Measurements from ENCODE around the gene SBK3.
"Not testable (repeated sequence)": the region's sequence is repeated elsewhere in the genome, so short reads cannot be mapped to it uniquely, and the experiment has no call there.

The SBK3 gene

DNA sequence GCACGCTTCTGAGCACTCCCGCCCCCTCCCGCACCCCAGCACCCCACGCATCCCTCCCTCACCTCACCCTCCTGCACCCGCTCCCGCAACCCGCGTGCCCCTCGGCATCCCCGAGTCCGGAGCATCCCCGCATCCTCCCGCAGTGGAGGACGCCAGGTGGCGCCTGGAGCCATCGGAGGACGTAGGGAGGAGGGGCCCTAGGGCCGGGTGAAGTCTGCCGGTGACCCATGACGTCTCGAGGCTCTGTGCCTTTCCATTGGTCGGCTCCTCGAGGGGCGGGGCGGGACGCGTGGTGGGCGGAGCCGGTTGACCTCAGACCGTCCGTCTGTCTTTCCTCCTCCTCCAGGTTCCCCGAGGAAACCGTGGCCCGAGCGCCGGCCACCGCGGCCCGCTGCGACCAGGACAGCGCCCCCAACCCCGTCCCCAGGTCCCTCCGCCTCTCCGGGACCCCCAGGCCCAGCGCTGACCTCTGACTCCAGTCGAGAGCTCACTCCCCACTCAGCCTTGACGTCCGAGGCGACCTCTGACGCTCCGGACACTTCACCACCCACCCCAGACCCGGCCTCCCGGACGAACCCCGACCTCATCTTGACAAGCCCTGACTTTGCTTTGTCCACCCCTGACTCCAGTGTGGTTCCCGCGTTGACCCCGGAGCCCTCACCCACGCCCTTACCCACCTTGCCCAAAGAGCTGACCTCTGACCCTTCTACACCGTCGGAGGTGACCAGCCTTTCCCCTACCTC, 28.3 kb downstream of the SBK3 start:
- DNase-seq (ENCODE audit: low spot score) = peak; percentile 99

DNA sequence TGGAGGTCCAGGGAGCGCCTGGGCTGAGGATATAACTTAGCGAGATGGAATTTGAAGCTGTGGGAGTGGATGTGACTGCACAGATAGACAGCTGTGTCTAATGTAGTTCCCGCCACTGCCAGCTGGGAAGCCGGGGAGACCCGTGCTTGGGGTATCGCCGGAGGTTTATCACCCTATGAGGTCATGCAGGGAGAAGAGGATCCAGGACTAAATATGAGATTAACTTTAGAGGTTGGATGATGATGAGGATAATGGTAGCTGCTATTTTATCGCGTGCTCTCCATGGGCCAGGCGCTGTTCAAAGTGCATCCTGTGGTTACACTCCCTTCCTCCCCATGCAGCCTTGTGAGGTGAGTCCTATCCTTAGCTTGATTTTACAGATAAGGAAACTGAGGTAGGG, 37.2 kb downstream of the SBK3 start:
- DNase-seq (ENCODE audit: low spot score) = no peak

DNA sequence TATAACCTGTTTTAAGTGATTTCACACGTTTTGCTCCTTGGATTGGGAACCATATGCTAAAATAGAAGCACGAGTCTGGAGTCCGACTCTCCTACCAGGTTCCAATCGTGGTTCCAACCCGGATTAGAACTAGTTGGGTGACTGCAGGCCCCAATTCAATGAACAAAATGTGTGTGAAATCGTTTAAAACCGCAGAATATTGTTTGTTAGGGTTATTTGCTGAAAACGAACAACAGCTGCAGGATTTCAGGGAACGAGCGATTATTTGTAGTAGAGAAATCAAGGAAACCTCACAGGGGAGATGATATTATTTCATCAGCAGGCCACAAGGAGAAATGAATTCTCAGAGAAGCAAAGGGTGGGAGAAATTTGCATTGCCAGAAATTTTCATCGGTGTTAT, 40.4 kb downstream of the SBK3 start:
- DNase-seq (ENCODE audit: low spot score) = no peak

DNA sequence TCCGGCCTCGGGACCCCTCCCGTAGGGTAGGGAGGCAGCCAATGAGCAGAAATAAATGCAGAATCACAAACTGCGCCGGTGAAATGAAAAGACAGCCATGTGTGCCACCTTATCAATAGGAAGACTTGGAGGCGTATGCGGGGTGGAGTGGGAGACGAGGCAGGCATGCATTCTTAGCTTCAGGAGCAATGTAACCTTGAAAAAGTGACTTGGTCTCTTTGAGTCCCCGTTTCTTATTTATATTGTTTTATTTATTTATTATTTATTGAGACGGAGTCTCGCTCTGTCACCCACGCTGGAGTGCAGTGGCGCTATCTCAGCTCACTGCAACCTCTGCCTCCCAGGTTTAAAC, 41.1 kb downstream of the SBK3 start:
- no peak for DNase-seq (ENCODE audit: low spot score)

DNA sequence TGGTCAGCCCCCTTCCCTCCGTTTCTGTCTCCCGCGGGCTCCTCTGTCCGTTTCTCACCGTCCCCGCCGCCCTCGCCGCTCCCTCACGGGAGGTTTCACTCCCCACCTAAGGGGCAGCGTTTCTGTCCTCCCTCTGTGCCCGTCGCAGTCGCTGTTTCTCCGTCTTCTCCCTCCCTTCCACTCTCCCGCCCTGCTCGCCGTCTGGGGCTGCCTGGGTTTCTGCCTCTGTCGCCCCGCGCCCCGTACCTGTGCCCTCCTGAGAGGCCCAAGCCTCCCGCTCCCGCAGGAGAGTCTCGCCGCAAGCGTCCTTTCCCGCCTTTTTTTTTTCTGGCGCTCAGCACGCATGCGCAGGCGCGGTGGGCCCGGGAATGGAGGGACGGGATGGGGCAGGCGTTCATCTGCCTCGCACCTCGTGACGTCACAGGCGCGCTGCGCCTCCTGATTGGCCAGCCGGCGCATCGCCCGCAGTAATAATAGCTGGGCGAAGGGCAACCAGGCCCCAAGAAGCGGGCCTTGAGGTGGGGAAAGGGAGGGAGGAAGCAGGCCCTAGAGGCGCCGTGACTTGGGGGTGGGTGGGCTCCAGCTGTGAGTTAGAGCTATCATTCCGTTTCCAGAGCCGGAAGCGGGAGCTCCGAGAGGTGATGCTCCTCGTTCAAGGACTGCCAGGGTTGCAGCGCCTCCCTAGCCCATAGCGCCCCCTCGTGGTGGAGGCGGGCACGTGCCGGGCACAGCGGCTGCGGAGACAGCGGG, 41.7 kb downstream of the SBK3 start:
- DNase-seq (ENCODE audit: low spot score) = peak; percentile 99

DNA sequence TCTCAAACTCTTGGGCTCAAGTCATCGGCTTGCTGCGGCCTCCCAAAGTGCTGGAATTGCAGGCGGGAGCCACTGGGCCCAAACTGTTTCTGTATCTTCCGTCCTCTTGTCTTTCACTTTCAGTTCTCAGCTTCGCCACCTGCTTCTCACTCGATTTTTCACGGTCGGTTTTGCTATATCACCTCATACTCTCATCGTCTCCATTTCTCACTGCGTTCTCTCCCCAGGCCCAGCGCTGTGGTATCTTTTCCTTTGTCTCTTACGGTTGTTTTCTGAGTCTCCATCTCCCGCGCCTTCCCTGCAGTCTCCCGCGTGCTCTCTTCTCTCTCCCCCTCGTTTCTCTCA, 42.2 kb downstream of the SBK3 start:
- DNase-seq (ENCODE audit: low spot score) = no peak

DNA sequence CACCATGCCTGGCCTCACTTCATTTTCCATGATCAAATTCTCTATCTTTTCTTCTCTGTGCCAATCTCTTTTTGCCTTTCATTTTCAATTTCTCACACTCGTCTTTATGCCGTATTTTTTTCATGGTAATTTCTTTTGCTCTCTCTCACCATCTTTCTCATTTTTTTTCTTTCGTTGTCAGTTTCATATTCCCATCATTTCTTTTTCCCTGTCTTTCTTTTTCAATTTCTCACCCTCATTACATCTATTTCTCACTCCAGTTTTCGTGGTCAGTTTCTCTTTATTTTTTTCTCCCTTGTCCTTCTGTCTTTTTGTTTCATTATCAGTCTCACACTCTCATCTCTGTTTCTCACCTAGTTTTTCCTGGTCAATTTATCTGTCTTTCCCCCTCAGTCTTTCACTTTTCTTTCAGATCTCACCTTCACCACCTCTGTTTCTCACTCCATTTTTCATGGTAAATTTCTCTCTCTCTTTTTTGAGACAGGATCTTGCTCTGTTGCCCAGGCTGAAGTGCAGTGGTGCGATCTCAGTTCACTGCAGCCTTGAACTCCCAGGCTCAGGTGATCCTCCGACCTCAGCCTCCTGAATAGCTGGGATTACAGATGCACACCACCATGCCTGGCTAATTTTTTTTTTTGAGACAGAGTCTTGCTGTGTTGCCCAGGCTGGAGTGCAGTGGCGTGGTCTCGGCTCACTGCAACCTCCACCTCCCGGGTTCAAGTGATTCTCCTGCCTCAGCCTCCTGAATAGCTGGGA, 43.0 kb downstream of the SBK3 start:
- DNase-seq (ENCODE audit: low spot score) = no peak

DNA sequence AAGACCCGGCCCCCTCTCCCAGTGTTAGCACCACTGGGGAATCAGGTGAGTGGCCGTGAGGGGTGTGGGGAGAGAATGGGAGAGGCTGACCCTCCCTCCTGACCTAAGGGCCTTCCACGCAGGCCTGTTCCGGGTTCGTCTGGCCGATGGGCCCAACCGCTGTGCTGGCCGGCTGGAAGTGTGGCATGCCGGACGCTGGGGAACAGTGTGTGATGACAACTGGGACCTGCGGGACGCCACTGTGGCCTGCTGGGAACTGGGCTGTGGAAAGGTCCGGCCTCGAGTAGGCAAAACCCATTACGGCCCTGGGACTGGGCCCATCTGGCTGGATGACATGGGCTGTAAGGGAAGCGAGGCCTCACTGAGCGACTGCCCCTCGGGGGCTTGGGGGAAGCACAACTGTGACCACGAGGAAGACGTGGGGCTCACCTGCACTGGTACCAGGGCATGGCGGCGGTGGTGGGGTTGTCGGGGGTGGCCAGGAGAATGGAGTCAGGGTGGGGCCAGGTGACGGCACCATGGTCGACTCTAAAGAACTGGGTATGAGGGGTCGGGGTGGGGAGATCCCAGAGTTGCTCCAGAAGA, 44.9 kb downstream of the SBK3 start:
- DNase-seq (ENCODE audit: low spot score) = no peak

DNA sequence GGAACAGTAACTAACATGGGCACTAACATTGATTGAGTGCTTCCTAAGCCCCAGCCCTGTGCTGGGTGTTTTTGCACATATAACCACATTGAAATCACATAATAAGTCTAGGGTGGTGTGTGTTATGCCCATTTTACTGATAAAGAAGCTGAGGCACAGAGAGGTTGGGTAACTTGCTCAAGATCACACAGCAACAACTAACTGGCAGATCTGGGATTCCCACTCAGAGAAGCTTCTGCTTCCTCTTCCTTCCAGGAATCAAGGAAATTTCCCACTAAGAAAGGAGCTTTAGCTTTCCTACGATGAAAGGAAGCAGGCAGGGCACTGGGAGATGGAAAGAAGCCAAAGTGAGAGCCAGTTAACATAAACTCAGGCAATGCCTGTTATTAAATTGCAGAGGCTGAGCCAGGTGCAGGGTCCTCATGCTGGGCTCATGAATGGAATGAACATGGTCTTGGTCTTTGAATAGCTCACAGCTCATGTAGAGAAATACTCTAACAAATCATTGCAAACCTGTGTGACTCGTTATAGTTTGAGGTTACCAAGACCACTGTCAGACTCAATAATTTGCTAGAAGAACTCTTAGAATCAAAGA, 47.0 kb downstream of the SBK3 start:
- DNase-seq (ENCODE audit: low spot score) = no peak

DNA sequence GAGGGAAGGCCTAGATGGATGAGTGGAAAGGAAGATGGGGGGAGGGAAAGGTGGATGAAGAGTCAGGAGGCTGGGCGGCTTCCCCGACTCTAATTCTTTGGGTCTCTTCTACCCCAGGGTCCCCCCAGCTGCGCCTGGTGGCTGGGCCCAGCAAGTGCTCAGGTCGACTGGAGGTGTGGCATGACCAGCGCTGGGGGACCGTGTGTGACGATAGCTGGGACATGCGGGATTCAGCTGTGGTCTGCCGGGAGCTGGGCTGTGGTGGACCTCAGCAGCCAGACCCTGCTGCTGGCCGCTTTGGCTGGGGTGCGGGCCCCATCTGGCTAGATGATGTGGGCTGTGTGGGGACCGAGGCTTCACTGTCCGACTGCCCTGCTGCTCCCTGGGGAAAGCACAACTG, 47.6 kb downstream of the SBK3 start:
- DNase-seq (ENCODE audit: low spot score) = no peak

DNA sequence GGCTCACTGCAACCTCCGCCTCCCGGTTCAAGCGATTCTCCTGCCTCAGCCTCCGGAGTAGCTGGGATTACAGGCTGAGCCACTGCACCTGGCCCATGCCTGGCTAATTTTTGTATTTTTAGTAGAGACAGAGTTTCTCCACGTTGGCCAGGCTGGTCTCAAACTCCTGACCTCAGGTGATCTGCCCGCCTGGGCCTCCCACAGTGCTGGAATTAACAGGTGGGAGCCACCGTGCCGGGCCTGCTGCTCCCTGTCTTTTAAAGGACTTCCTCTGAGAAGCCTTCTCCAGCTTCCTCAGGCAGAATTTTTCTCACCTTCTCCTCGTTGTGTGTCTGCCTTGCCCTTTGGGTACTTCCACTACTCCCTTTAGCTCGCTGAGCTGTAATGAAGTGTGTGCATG, 48.5 kb downstream of the SBK3 start:
- not testable (repeated sequence) for DNase-seq (ENCODE audit: low spot score)

DNA sequence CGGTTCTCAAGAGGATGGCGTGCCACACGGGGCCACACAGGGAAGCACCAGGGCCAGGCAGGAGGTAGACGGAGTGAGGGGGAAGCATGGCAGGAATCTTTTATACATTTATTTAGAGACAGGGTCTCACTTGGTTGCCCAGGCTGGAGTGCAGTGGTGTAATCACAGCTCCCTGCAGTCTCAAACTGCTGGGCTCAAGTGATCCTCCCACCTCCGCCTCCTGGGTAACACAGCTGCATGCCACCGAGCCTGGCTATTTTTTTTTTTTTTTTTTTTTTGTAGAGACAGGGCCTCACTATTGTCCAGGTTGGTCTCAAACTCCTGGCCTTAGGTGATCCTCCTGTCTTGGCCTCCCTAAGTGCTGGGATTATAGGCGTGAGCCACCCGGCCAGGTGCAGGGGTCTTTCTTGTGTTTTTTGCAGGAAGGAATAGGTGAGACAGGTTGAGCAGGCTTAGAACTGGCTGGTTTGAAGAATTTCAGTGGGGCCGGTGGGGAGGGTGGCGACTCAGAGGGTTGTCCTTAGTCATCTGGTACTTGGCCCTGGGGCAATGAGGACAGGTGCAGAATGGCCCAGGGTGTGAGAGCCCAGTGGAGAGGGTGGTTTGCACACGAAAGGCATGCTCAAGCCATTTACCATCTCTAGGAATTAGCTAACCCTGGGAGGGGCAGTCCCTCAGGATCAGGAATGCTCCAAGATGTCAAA, 49.5 kb downstream of the SBK3 start:
- DNase-seq (ENCODE audit: low spot score) = no peak

DNA sequence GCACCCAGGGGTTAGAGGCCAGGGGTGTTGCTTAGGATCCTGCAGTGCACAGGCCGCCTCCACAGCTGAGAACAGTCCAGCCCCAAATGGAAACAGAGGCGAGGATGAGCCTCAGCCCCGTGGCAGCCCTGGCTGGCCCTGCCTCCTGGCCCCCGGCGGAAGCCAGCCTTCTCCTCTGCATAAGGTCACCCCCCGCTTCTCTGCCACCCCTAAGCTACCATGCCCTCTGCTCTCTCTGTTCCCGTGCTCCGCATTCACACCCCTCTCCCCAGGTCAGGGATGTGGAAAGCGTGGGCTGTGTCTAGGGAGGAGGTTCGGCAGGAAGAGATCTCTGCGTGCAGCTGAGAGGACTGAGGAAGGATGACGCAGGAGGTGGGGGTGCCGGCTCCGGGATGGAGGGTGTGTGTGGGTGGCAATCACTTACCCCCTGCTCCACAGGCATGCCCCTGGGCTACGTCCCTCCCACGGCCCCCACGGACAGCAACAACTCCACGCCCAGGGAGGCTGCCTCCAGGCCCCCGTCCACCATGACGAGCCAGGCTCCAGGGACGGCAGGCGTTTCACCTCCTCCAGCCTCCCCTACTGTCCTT, 51.1 kb downstream of the SBK3 start:
- peak; percentile 96 for DNase-seq (ENCODE audit: low spot score)

DNA sequence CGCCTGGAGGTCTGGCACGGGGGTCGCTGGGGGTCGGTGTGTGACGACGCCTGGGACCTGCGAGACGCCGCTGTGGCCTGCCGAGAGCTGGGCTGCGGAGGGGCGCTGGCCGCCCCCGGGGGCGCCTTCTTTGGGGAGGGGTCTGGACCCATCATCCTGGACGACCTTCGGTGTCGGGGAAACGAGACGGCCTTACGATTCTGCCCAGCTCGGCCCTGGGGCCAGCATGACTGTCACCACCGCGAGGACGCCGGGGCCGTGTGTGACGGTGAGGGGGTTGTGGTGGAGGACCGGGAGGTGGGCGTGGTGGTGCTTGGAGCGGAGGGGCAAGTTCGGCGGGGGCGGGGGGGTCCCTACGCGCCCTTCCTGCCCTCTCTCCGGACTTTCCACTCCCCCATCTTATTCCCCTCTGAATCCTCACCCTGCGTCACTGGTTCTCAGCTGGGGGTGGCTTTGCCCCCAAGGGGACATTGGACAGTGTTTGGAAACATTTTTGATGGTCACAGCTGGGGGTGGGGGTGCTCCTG, 51.6 kb downstream of the SBK3 start:
- peak; percentile 44 for DNase-seq (ENCODE audit: low spot score)

DNA sequence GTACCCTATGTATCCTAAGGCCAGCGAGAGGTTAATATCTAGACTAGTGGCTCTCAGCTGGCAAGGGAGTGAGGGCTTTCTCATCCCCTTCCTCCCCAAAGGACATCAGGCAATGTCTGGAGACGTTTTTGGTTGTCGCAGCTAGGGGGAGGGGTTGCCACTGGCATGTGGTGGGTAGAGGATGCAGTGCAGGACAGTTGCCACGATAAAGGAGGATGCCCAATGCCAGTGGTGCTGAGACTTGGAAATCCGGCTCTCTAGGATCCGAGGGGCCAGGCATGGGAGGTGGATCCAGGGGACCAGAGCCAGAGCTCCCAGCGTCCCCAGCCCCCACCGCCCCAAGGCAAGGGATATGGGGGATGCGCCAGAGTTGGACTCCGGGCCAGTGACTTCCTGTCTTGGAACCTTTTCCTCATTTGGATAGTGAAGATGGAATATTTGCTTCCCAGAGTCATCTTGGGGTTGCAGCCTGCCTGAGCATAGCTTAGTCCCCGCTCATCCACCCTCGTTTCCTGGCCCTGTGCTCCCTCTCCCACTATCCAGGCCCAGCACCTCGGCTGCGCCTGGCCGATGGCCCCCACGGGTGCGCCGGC, 52.2 kb downstream of the SBK3 start:
- DNase-seq (ENCODE audit: low spot score) = peak; percentile 55

DNA sequence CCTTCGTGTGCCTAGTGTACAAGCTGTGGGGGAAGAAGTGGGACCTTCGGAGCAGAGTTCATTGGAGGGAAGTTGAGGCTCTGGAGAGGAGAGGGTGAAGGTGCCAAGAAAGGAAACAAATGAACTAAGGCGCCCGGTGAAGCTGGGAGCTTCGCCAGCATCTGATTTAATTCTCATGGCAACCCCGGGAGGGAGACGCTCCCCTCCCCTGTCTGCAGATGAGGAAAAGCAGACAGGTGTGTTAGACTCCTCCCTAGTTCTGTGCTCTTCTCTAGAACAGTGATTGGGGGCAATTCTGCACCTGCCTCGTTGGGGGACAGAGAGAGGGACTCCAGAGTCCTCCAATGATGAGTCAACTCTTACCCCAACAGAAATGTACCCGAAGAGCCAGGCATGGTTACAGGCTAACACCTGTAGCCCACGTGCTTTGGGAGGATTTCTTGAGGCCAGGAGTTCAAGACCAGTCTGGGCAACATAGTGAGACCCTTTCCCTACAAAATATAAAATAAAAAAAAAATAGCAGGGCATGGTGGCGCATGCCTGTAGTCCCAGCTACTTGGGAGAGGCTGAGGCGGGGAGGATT, 52.9 kb downstream of the SBK3 start:
- DNase-seq (ENCODE audit: low spot score) = no peak

DNA sequence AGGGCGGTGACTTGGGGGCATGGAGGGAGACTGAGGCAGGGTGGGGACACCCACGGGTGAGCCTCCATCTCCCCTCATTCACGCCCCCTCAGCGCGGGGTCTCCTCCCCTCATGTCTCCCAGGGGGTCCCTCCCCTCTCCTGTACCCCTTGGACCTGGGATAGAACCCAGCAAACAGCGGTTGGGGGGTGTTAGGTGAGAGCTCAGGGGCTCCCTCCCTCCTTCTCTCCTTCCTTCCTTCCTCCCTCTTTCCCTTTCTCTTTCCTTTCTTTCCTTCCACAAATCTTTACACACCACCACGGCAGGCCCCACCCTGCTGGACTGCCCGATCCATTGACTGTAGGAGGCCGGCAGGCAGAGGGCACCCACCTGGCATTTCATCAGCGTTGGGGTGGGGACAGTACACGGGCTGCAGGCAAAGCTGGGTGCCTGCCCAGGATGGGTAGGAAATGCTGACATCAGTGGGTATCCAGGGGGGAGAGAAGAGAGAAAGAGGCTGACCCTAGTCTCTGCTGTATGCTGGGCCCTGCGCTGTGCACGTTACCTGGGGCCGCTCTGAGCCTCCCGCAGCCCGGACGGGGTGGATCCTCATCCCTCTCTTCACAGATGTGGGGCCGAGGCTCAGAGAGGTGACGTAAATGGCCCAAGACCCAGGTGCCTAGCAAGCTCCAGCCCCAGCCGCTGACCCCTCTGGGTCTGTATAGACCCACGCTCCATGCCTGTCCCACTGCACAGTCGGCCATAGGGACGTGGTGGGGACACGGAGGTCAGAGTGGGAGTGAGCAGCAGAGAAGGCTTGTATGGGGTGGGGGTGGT, 53.6 kb downstream of the SBK3 start:
- no peak for DNase-seq (ENCODE audit: low spot score)

Measured in hepatic stellate cell (primary cell).